Stimulated activated CD8-positive, alpha-beta memory T cell treated with anti-CD3 and anti-CD28 coated beads, Interleukin-4, amount 100 ng/mL, for 1 hour (primary cell): ENCODE data around the gene ARFGAP2.
"Not testable (repeated sequence)": the region's sequence is repeated elsewhere in the genome, so short reads cannot be mapped to it uniquely, and the experiment has no call there.

ENCODE experiments used
- DNase-seq, 2 donors: peaks; one replicate each; pipeline ENCODE4 v3.0.0-alpha.2; 2020; ENCODE audit warnings: low read depth in 2 of 2, low spot score in 1 of 2

Gene ARFGAP2

GRCh38 chr11:47149782-47150181, 26.9 kb downstream of the ARFGAP2 start:
- DNase-seq, result no peak

DNA sequence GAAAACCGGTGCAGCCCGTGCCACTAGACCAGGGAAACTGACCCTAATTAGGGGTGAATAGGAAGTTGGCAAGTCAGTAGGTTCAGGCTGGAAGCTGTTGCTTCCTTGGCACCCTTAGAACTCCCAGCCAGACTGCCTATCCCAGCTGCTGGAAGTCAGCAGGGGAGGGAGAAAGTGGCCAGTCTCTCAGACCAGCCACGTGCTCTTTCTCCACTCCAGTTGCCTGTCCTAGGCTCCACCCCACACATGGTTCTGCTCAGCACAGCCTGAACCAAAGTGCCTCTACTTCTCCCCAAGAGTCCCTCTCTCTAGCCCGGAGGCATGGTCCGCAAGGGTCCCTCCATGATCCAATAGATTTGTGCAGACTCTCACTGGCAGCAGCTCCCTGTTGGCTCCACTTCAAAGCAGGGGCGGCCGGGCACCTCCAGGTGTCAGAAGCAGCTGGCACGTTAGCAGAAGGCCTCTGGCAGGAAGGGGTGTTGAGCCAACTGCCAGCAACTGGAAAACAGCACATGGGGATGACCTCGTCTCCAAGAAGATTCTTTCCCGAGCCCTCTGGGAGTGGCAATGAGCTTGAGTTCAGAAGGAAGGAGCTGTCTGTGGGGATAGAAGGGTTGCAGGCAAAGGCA, 27.7 kb downstream of the ARFGAP2 start:
- no peak for DNase-seq

DNA sequence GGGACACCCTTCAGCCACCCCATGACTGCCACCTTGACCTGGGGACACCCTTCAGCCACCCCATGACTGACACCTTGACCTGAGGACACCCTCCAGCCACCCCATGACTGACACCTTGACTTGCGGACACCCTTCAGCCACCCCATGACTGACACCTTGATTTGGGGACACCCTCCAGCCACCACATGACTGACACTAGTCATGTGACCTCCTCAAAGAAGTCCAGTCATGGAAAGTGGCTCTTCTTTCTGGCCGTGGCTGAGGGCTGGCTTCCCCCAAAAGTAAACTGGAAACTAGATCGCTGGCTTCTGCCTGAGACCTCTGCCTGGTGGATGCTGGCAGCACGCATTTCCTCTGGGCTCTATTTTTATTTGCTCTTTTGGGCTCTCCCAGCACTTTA, 28.4 kb downstream of the ARFGAP2 start:
- no peak for DNase-seq

DNA sequence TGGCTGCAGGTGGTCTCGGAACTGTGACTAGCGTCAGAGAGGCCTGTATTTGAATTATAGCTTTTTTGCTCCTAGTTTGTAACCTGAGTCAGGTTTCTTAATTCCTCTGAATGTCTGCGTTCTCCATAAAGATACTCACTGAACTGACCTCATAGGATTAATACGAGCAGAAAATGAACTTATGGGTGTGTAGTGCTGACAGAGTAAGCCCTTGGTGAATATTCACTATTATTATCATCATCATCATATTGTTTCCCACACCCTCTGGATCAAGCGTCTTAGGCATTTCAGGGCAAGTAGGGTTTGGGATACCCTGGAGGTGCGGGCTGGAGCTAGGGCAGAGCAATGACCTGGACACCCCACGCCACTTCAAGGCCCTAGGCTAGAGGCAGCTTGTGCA, 29.0 kb downstream of the ARFGAP2 start:
- DNase-seq, result no peak

- DNase-seq, result no peak
These were observed 29.4 kb downstream of the ARFGAP2 start for GRCh38 chr11:47147250-47147649.

GRCh38 chr11:47144541-47144940, 32.1 kb downstream of the ARFGAP2 start:
- no peak for DNase-seq

DNA sequence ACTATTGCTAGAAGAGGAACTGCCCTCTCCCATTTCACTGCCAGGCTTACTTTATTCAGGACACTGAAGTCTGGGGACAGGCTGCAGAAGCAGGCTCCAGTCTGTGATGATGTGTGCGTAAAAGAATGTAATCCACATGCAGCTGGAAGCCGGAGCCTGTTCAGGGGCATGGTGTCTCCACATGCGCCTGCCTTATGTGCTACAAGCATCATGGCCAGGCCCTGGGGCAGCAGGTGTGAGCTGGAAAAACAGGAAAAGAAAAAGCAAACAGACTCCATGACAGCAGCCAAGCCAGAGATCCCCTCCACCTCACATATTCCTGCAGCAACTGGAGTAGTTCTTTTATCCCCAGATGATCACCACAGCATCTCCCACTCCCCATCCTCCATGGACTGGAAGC, 33.4 kb downstream of the ARFGAP2 start:
- DNase-seq, result no peak

- DNase-seq, result no peak
These were observed 36.8 kb downstream of the ARFGAP2 start for GRCh38 chr11:47139878-47140277.

GRCh38 chr11:47137476-47137875, 39.2 kb downstream of the ARFGAP2 start:
- no peak for DNase-seq

- no peak for DNase-seq
These were observed 39.8 kb downstream of the ARFGAP2 start for GRCh38 chr11:47136921-47137320.

GRCh38 chr11:47136327-47136726, 40.4 kb downstream of the ARFGAP2 start:
- no peak for DNase-seq

GRCh38 chr11:47132981-47133380, 43.7 kb downstream of the ARFGAP2 start:
- no peak for DNase-seq

DNA sequence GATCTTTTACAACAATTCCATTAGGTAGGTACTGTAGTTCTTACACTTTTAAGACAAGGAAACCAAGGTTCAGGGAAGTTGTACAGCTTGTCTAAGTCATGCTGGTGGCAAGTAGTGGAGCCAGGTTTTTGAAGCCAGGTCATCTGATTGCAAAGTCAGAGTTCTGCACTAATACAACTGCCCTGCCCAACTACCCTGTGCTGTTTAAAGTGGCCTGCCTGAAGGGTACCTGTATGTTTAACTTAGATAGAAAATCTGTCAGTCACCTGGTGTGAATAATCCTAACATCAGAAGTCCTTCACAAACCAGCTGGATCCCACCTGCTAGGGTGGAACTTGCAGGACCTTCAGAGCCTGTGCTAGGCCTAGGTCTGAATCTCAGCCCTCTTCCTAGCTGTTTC, 44.2 kb downstream of the ARFGAP2 start:
- DNase-seq, result no peak

DNA sequence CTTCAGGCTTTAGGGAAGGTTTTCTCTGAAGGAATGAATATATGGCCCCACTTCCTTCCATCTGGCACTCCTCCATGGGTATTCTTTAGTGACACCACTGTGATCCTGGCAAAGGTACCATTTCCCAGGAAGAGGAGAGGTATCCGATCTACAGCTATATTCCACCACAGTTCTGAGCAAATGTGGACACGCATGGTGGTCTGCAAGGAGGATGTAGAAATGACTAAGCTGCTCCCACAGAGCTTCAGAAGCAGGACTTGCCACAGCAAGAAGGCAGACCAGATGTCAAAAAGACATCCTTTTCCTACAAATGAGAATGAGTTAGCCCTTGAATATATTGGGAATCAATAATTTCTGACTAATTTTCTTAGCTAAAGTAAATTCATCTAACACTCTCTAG, 45.5 kb downstream of the ARFGAP2 start:
- no peak for DNase-seq

DNA sequence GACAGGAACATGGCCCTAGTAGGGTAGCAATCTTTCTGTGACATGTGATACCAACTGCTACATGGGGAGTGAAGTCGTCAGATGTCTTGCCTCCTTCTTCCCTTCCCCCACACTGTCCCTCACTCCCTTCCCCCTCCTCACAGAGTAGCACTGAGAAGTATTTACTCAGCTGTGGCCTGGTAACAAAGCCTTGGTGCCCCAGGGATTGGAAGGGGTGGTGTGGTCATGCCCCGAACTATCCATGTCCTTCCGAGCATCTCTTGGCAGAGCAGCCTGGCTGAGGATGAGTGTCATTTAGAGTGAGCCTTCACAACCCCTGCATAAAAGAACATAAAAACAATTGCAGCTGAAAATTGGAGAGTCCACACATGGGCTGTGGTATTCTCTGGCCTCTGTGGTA, 46.1 kb downstream of the ARFGAP2 start:
- DNase-seq, result no peak

DNA sequence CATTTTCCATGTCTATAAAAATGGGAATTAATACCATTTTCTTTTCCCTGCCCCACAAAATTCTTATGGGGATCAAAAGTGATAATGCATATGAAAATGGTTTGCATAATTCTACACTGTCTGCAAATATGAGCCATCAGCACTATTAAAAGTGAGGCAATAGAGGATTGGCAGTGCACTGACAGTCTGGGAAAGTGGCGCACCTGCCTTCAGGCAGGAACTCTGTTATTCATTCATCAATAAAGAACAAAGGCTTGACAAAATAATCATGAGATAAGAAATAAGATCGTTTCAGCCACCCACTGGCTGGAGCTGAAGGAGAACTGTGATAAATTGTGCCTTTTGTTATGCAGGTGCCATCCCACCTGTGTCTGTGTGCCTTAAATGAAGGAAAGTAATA, 49.5 kb downstream of the ARFGAP2 start:
- no peak for DNase-seq

- no peak for DNase-seq
These were observed 51.6 kb downstream of the ARFGAP2 start for GRCh38 chr11:47125083-47125482.

GRCh38 chr11:47124675-47125074, 52.0 kb downstream of the ARFGAP2 start:
- DNase-seq, result no peak

DNA sequence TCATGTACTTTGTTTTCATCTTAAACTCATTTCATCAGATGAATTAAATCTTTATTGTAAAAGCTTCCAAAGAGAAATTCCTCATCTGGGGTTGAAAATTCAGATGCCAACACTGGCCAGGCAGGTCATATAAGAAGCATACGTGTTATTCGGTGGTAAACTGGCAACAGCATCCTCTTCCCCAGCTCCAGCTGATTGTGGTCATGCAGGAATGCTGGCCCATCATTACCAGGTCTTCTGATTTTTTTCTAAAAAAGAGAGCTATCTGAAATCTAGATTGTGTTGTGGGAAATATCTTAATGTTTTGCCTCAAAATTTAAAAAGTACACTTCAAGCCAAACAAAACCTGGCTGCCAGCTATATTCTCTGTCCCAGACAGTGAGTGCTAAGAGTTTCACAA, 53.6 kb downstream of the ARFGAP2 start:
- DNase-seq, result no peak

DNA sequence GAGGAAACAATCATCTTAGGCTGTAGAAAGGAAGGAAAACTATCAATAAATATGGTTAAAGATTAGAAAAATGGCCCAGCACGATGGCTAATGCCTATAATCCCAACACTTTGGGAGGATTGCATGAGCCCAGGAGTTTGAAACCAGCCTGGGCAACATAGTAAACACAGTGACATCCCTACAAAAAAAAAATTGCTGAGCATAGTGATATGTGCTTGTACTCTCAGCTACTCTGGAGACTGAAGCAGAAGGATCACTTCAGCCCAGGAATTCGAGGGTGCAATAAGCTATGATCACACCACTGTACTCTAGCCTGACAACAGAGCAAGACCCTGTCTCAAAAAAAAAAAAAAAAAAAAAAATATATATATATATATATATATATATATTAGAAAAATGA, 54.9 kb downstream of the ARFGAP2 start:
- DNase-seq, result no peak

DNA sequence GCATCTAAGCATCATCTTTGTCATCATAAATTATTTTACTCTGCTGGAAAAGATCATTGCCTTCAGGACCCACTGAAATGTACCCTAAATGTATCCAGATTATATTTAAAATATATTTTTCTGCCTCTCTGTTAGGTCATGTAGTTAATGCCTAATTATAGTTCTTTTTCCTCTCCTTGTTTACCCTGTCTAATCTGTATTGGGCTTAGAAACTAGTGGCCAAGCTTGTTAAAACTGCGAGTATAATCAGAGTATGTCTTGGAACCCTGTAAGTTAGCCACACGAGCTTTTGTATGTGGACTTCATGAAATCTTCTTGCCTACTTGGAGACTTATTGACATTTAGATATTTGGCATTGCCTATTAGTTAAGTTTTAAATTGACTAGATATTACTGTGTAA, 55.6 kb downstream of the ARFGAP2 start:
- no peak for DNase-seq

DNA sequence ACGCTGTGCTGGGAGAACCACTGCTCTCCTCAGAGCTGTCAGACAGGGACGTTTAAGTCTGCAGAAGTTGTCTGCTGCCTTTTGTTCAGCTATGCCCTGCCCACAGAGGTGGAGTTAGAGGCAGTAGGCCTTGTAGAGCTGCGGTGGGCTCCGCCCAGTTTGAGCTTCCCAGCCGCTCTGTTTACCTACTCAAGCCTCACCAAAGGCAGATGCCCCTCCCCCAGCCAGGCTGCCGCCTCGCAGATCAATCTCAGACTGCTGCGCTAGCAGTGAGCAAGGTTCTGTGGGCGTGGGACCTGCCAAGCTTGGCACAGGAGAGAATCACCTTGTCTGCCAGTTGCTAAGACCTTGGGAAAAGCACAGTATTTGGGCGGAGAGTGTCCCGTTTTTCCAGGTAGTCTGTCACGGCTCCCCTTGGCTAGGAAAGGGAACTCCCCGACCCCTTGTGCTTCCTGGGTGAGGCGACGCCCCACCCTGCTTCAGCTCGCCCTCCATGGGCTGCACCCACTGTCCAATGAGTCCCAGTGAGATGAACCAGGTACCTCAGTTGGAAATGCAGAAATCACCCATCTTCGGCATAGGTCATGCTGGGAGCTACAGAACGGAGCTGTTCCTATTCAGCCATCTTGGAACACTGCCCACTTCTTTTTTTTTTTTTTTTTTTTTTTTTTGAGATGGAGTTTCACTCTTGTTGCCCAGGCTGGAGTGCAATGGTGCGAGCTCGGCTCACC, 57.6 kb downstream of the ARFGAP2 start:
- DNase-seq, result not testable (repeated sequence)
